Astrocyte (in vitro differentiated cells and primary cell): ENCODE data around the gene KRTAP4-9.

Experiments used
- EZH2 ChIP-seq: IDR thresholded peaks from 2 replicates; pipeline ENCODE4 v1.6.1; 2012; ENCODE audit warnings: mild to moderate bottlenecking, low read length, inconsistent platforms; ENCODE audit not compliant: insufficient read depth
- TF ChIP-seq, protein P1 (sequence below): IDR thresholded peaks from 2 replicates; pipeline ENCODE4 v1.5.1; 2011; ENCODE audit warnings: low read depth, mild to moderate bottlenecking, inconsistent platforms, low read length, moderate library complexity; ENCODE audit not compliant: insufficient read depth

- TF ChIP-seq, protein P1, sequence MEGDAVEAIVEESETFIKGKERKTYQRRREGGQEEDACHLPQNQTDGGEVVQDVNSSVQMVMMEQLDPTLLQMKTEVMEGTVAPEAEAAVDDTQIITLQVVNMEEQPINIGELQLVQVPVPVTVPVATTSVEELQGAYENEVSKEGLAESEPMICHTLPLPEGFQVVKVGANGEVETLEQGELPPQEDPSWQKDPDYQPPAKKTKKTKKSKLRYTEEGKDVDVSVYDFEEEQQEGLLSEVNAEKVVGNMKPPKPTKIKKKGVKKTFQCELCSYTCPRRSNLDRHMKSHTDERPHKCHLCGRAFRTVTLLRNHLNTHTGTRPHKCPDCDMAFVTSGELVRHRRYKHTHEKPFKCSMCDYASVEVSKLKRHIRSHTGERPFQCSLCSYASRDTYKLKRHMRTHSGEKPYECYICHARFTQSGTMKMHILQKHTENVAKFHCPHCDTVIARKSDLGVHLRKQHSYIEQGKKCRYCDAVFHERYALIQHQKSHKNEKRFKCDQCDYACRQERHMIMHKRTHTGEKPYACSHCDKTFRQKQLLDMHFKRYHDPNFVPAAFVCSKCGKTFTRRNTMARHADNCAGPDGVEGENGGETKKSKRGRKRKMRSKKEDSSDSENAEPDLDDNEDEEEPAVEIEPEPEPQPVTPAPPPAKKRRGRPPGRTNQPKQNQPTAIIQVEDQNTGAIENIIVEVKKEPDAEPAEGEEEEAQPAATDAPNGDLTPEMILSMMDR, result no peak
- TF ChIP-seq EZH2, result no peak
Measured at GRCh38 chr17:41065829-41066624, 39.2 kb upstream of the KRTAP4-9 start, which contains the start of gene KRTAP2-4.
